Suprapubic skin (tissue), 3 donors: ENCODE results near the gene DTNBP1.

Experiments used
- CTCF ChIP-seq, 2 donors: fragments of 200-600 bp in 1 of 2; fragments of 450-650 bp in 1 of 2; sonication (generic) in 1 of 2; IDR thresholded peaks; one replicate each; pipeline ENCODE4 v1.5.1; 2016 to 2019; ENCODE audit warnings: antibody characterized with exemption in 2 of 2, mild to moderate bottlenecking in 1 of 2, moderate library complexity in 1 of 2
- POLR2AphosphoS5 ChIP-seq, 3 donors: sonication (generic); formaldehyde crosslinking; IDR thresholded peaks; one replicate each; pipeline ENCODE4 v1.6.1; 2017; ENCODE audit warnings: antibody characterized with exemption in 3 of 3

GRCh38 chr6:15581751-15582150 is 81.1 kb downstream of the DTNBP1 start:
- no peak for TF ChIP-seq POLR2AphosphoS5 (IDR thresholded peaks at IDR 0.05)
- TF ChIP-seq CTCF (IDR thresholded peaks at IDR 0.05) = no peak
